ENCODE results near the gene MYO18B.

The MYO18B gene

GRCh38 chr22:25953919-25954318, 211.9 kb downstream of the MYO18B start:
- TF ChIP-seq EGR1 (IDR thresholded peaks at IDR 0.05): no peak
- TF ChIP-seq FOXM1 (IDR thresholded peaks at IDR 0.05; ENCODE audit: borderline replicate concordance, low read depth): no peak
- no peak for TF ChIP-seq NFIC (IDR thresholded peaks at IDR 0.05)
- no peak for TF ChIP-seq EP300 (IDR thresholded peaks at IDR 0.05; ENCODE audit: borderline replicate concordance)
- TF ChIP-seq TAF1 (IDR thresholded peaks at IDR 0.05; ENCODE audit: low read depth): no peak
- TF ChIP-seq TEAD4 (IDR thresholded peaks at IDR 0.05): no peak

- no peak for TF ChIP-seq FOXM1 (IDR thresholded peaks at IDR 0.05; ENCODE audit: borderline replicate concordance, low read depth)
- no peak for TF ChIP-seq MAX (IDR thresholded peaks at IDR 0.05)
- no peak for TF ChIP-seq REST (IDR thresholded peaks at IDR 0.05; ENCODE audit: low read depth)
- no peak for TF ChIP-seq ZBTB7A (IDR thresholded peaks at IDR 0.05; ENCODE audit: low read depth)
- TF ChIP-seq CREB1 (IDR thresholded peaks at IDR 0.05; ENCODE audit: low read depth): no peak
- no peak for TF ChIP-seq TAF1 (IDR thresholded peaks at IDR 0.05; ENCODE audit: low read depth)
- no peak for TF ChIP-seq EGR1 (IDR thresholded peaks at IDR 0.05)
- no peak for TF ChIP-seq YY1 (IDR thresholded peaks at IDR 0.05; ENCODE audit: low read depth)
- TF ChIP-seq TEAD4 (IDR thresholded peaks at IDR 0.05): no peak
- no peak for TF ChIP-seq RAD21 (IDR thresholded peaks at IDR 0.05; ENCODE audit: low read depth)
- no peak for TF ChIP-seq USF1 (IDR thresholded peaks at IDR 0.05)
- no peak for TF ChIP-seq CEBPB (IDR thresholded peaks at IDR 0.05)
- TF ChIP-seq TCF12 (IDR thresholded peaks at IDR 0.05; ENCODE audit: low read depth): no peak
- TF ChIP-seq NFIC (IDR thresholded peaks at IDR 0.05): no peak
- no peak for TF ChIP-seq EP300 (IDR thresholded peaks at IDR 0.05; ENCODE audit: borderline replicate concordance)
These were observed 213.3 kb downstream of the MYO18B start for GRCh38 chr22:25955323-25955722.

- TF ChIP-seq TCF12 (IDR thresholded peaks at IDR 0.05; ENCODE audit: low read depth): no peak
- no peak for TF ChIP-seq REST (IDR thresholded peaks at IDR 0.05; ENCODE audit: low read depth)
- TF ChIP-seq NFIC (IDR thresholded peaks at IDR 0.05): no peak
- TF ChIP-seq YY1 (IDR thresholded peaks at IDR 0.05; ENCODE audit: low read depth): no peak
- TF ChIP-seq MAX (IDR thresholded peaks at IDR 0.05): no peak
- no peak for TF ChIP-seq TAF1 (IDR thresholded peaks at IDR 0.05; ENCODE audit: low read depth)
- TF ChIP-seq CREB1 (IDR thresholded peaks at IDR 0.05; ENCODE audit: low read depth): no peak
- no peak for TF ChIP-seq FOXM1 (IDR thresholded peaks at IDR 0.05; ENCODE audit: borderline replicate concordance, low read depth)
- no peak for TF ChIP-seq RAD21 (IDR thresholded peaks at IDR 0.05; ENCODE audit: low read depth)
- TF ChIP-seq USF1 (IDR thresholded peaks at IDR 0.05): no peak
- no peak for TF ChIP-seq ZBTB7A (IDR thresholded peaks at IDR 0.05; ENCODE audit: low read depth)
- TF ChIP-seq TEAD4 (IDR thresholded peaks at IDR 0.05): no peak
- TF ChIP-seq EP300 (IDR thresholded peaks at IDR 0.05; ENCODE audit: borderline replicate concordance): no peak
- TF ChIP-seq EGR1 (IDR thresholded peaks at IDR 0.05): no peak
- TF ChIP-seq CEBPB (IDR thresholded peaks at IDR 0.05): no peak
These were observed 214.8 kb downstream of the MYO18B start for GRCh38 chr22:25956801-25957200.

- TF ChIP-seq CEBPB (IDR thresholded peaks at IDR 0.05): no peak
- TF ChIP-seq EP300 (IDR thresholded peaks at IDR 0.05; ENCODE audit: borderline replicate concordance): no peak
- no peak for TF ChIP-seq ZBTB7A (IDR thresholded peaks at IDR 0.05; ENCODE audit: low read depth)
- TF ChIP-seq EGR1 (IDR thresholded peaks at IDR 0.05): no peak
- no peak for TF ChIP-seq USF1 (IDR thresholded peaks at IDR 0.05)
- TF ChIP-seq CREB1 (IDR thresholded peaks at IDR 0.05; ENCODE audit: low read depth): no peak
- no peak for TF ChIP-seq MAX (IDR thresholded peaks at IDR 0.05)
These were observed 218.1 kb downstream of the MYO18B start for GRCh38 chr22:25959818-25960774.

GRCh38 chr22:25961699-25962098, 219.7 kb downstream of the MYO18B start:
- TF ChIP-seq TEAD4 (IDR thresholded peaks at IDR 0.05) (no peak), REST (IDR thresholded peaks at IDR 0.05; ENCODE audit: low read depth) (no peak), ZBTB7A (IDR thresholded peaks at IDR 0.05; ENCODE audit: low read depth) (no peak), EP300 (IDR thresholded peaks at IDR 0.05; ENCODE audit: borderline replicate concordance) (no peak), YY1 (IDR thresholded peaks at IDR 0.05; ENCODE audit: low read depth) (no peak), CREB1 (IDR thresholded peaks at IDR 0.05; ENCODE audit: low read depth) (no peak), MAX (IDR thresholded peaks at IDR 0.05) (no peak), USF1 (IDR thresholded peaks at IDR 0.05) (no peak), NFIC (IDR thresholded peaks at IDR 0.05) (no peak), TAF1 (IDR thresholded peaks at IDR 0.05; ENCODE audit: low read depth) (no peak), TCF12 (IDR thresholded peaks at IDR 0.05; ENCODE audit: low read depth) (no peak), EGR1 (IDR thresholded peaks at IDR 0.05) (no peak), CEBPB (IDR thresholded peaks at IDR 0.05) (no peak), RAD21 (IDR thresholded peaks at IDR 0.05; ENCODE audit: low read depth) (no peak), FOXM1 (IDR thresholded peaks at IDR 0.05; ENCODE audit: borderline replicate concordance, low read depth) (no peak)
